Transverse colon (tissue), 4 donors: ENCODE measurements around the gene ACSS3. TPM values are rescaled to one million over a fixed set of nuclear protein-coding genes. Genes with fewer than 3 reads are reported as not detected.

Experiments
- DNase-seq: peaks from one replicate; pipeline ENCODE4 v3.0.0-alpha.2; 2019
- H3K27ac ChIP-seq, 4 donors: fragments of 200-600 bp; sonication (generic); 2 replicates each; pipeline ENCODE4 v1.5.1; 2016 to 2018; ENCODE audit warnings: inconsistent platforms in 4 of 4
- H3K27me3 ChIP-seq: fragments of 200-600 bp; sonication (generic); 2 replicates; pipeline ENCODE4 v1.5.1; 2017; ENCODE audit warnings: inconsistent platforms
- H3K36me3 ChIP-seq, 4 donors: fragments of 200-600 bp; sonication (generic); 2 replicates each; pipeline ENCODE4 v1.5.1; 2017 to 2019; ENCODE audit warnings: inconsistent platforms in 4 of 4
- H3K4me1 ChIP-seq, 4 donors: fragments of 200-600 bp; sonication (generic); 2 replicates each; pipeline ENCODE4 v1.5.1; 2017 to 2020; ENCODE audit warnings: inconsistent platforms in 4 of 4
- H3K4me3 ChIP-seq, 4 donors: fragments of 200-600 bp; sonication (generic); 1 replicate in 1 of 4; 2 replicates in 3 of 4; pipeline versions ENCODE4 v1.5.1 to v1.6.1; 2017 to 2019; ENCODE audit warnings: inconsistent platforms in 4 of 4
- H3K9me3 ChIP-seq, 2 donors: fragments of 200-600 bp; sonication (generic); 2 replicates each; pipeline ENCODE4 v1.5.1; 2017 to 2019; ENCODE audit warnings: inconsistent platforms in 2 of 2
- EP300 ChIP-seq: sonication (generic); formaldehyde crosslinking; IDR thresholded peaks from one replicate; pipeline ENCODE4 v1.6.1; 2017; ENCODE audit warnings: antibody characterized with exemption, low read depth
- POLR2A ChIP-seq: fragments of 450-650 bp; IDR thresholded peaks from one replicate; pipeline ENCODE4 v1.6.1; 2016; ENCODE audit warnings: antibody characterized with exemption, mild to moderate bottlenecking, moderate library complexity
- POLR2AphosphoS5 ChIP-seq, 3 donors: sonication (generic); formaldehyde crosslinking; IDR thresholded peaks; one replicate each; pipeline ENCODE4 v1.6.1; 2016; ENCODE audit warnings: antibody characterized with exemption in 3 of 3
- WGBS, 2 donors: methylation state at CpG; one replicate each; pipeline ENCODE4 v1.1.5; 2018; ENCODE audit warnings: low coverage in 1 of 2; 5-methylcytosine and 5-hydroxymethylcytosine counted together
- in situ Hi-C, 4 donors: fragments of 200-750 bp; cut with MboI; loops; one replicate each; pipeline versions ENCODE4 v1.15.0 to v1.15.1; 2017; ENCODE audit warnings: low sequenced_read_pairs in 3 of 4, low pct_ligation_motif_present in 1 of 4, low pct_unique_long_range_greater_than_20kb in 1 of 4
- intact Hi-C: fragments of 100-400 bp; cut with DNase I; formaldehyde crosslinking; loops from one replicate; pipeline ENCODE4 v1.15.1; 2023; ENCODE audit warnings: low total_unique reads
- total RNA-seq, 4 donors: library from RNA; depleted of rRNA; stranded (reverse); fragments of >200 nt; gene quantifications; one replicate each; pipeline ENCODE4 v1.1.0, GENCODE V29; 2016
- TF ChIP-seq, protein P1 (sequence below), 5 experiments: fragments of 200-600 bp in 3 of 5; fragments of 450-650 bp in 2 of 5; sonication (generic) in 3 of 5; IDR thresholded peaks; 1 replicate in 2 of 5; 2 replicates in 3 of 5; pipeline ENCODE4 v1.5.1; 2016 to 2017; ENCODE audit warnings: antibody characterized with exemption in 5 of 5, inconsistent platforms in 3 of 5, mild to moderate bottlenecking in 2 of 5, moderate library complexity in 1 of 5

ACSS3 gene
- total RNA-seq, 4 donors from 2014 or later, result 4.1 to 10.3 (median 8.0) TPM

DNA sequence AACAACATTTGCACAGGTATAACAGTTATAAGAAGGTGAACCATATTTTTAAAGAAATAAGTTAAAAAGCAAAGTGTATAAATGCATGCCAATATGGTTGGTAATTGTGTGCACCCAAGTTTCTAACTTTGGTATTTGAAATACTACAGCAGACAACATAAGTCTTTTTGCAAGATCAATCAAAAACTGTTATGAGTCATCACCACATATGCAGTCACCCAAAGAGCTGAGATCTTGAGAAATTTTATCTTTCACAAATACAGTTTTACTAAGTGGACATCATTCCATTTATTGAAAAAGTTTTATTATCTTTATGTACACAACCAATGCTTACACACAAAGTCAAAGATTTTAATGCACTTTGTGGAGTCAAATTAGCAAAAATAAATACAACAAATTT is 7.0 kb upstream of the ACSS3 start:
- H3K4me3 ChIP-seq, result no peak overlapping the region
- no peaks in the 10 kb centered on the region for H3K4me1 ChIP-seq
- no peaks in the 10 kb centered on the region for H3K9me3 ChIP-seq
- no peaks in the 10 kb centered on the region for H3K27me3 ChIP-seq
- intact Hi-C loops, result no loop called here
- DNase-seq, result no peak
- in situ Hi-C loops, result no loop called here
- no peak for TF ChIP-seq POLR2A
- TF ChIP-seq, protein P1, sequence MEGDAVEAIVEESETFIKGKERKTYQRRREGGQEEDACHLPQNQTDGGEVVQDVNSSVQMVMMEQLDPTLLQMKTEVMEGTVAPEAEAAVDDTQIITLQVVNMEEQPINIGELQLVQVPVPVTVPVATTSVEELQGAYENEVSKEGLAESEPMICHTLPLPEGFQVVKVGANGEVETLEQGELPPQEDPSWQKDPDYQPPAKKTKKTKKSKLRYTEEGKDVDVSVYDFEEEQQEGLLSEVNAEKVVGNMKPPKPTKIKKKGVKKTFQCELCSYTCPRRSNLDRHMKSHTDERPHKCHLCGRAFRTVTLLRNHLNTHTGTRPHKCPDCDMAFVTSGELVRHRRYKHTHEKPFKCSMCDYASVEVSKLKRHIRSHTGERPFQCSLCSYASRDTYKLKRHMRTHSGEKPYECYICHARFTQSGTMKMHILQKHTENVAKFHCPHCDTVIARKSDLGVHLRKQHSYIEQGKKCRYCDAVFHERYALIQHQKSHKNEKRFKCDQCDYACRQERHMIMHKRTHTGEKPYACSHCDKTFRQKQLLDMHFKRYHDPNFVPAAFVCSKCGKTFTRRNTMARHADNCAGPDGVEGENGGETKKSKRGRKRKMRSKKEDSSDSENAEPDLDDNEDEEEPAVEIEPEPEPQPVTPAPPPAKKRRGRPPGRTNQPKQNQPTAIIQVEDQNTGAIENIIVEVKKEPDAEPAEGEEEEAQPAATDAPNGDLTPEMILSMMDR (IDR thresholded peaks at IDR 0.05), result no peak
- TF ChIP-seq EP300, result no peak
- no peak for TF ChIP-seq POLR2AphosphoS5 (IDR thresholded peaks at IDR 0.05)
- no peaks in the 10 kb centered on the region for H3K36me3 ChIP-seq
- no peak overlapping the region for H3K27ac ChIP-seq

DNA sequence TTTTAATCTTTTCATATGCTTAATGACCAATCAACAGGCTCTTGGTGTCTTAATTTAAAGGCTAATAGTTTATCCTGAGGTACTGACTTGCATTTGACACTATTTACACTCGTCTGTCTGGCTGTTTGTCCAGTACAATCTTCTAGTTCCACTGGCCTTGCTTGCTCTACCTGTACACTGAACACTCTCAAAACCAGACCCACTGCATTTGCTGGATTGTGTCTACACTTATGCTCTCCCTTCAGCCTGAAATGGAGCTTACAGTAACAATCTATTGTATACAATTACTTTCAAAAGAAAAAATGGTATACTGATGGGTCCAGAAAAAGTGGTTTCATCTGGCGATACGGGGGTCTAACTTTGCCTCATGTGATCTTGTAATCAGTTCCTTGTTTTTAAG is 2.3 kb upstream of the ACSS3 start:
- Histone ChIP-seq H3K4me3 (no peak overlapping the region), H3K27me3 (peaks cover 24% of the 10 kb centered on the region), H3K9me3 (no peaks in the 10 kb centered on the region), H3K36me3 (no peaks in the 10 kb centered on the region), H3K27ac (no peak overlapping the region), H3K4me1 (peaks cover 0 to 8% (median under 1%) of the 10 kb centered on the region in 4 donors)
- in situ Hi-C loops (no loop called here), intact Hi-C loops (no loop called here)
- TF ChIP-seq, protein P1 (IDR thresholded peaks at IDR 0.05), result no peak
- TF ChIP-seq POLR2A, result no peak
- no peak for DNase-seq
- WGBS, 2 donors, result 55 to 73% methylated on average over 3 of the region's 3 CpGs

DNA sequence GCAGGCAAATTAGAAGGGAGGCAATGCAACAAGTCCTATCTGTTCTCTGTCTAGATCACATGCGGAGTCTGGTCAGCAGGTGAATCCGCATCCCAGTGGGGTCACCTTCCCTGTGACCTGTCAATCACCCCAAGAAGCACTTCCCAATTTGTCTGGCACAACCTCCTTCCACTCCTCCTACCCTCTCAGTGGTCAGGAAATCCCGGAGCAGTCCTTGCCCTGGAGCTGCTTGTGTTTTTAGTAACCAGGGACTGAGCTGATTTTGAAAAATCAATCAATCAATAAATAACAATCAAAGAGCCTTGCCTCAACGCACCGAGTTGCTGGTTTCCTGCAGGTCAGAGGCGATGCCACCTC is 572 bp upstream of the ACSS3 start:
- H3K27ac ChIP-seq, result peak overlapping the region; percentile 48 to 79 (median 72)
- no peaks in the 10 kb centered on the region for H3K9me3 ChIP-seq
- DNase-seq, result no peak
- 47 to 54% methylated on average over 2 to 6 of the region's 6 CpGs for WGBS, 2 donors
- intact Hi-C loops (no loop called here), in situ Hi-C loops (no loop called here)
- peaks cover 0 to 8% (median 3%) of the 10 kb centered on the region in 4 donors for H3K4me1 ChIP-seq
- no peaks in the 10 kb centered on the region for H3K36me3 ChIP-seq
- peak overlapping the region in 3 of 4 donors; percentile 35 to 57 (median 40) for H3K4me3 ChIP-seq
- TF ChIP-seq, protein P1 (IDR thresholded peaks at IDR 0.05), result no peak
- TF ChIP-seq POLR2AphosphoS5 (IDR thresholded peaks at IDR 0.05), result no peak
- TF ChIP-seq POLR2A, result no peak
- TF ChIP-seq EP300, result no peak
- peaks cover 24% of the 10 kb centered on the region for H3K27me3 ChIP-seq

DNA sequence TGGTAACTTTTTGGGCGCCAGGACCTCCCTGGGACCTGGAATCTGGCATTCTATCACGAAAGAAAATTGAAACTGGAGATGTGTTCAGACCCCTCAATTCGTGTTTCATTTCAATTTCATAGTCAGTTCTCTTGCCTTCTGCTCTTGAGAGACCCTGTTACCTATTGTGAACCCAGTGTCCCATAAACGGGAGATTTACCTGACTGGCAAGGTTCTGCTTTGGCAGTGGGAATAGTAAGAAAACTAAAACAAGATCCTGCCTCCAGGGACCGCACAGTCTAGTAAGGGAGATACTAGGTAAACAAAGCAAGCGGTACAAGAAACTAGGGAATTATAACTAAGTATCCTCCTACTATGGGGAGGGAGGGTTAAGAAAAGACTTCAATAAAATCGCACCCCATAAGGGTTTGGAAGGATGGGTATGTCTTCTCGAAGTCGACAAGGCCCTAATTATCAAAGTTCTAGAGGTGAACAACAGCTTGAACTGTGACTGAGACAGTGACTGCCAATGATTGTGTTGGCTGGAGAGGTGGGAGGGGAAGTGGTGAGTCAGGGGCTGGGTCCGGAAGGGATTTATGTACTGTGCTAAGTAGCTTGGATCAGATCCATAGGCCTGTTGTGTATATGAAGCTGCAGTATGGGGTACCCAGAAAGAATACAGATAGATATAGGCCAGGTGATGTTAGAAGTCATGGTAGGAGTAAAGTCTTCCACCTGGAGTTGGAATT is 754 bp downstream of the ACSS3 start:
- H3K9me3 ChIP-seq, result no peaks in the 10 kb centered on the region
- TF ChIP-seq EP300, result no peak
- 50 to 66% methylated on average over 7 to 10 of the region's 10 CpGs for WGBS, 2 donors
- peak overlapping the region in 3 of 4 donors; percentile 35 to 57 (median 40) for H3K4me3 ChIP-seq
- peaks cover 24% of the 10 kb centered on the region for H3K27me3 ChIP-seq
- intact Hi-C loops, result no loop called here
- in situ Hi-C loops, result no loop called here
- no peak for DNase-seq
- H3K36me3 ChIP-seq, result no peaks in the 10 kb centered on the region
- peak overlapping the region; percentile 48 to 79 (median 72) for H3K27ac ChIP-seq
- H3K4me1 ChIP-seq, result peaks cover 0 to 8% (median 3%) of the 10 kb centered on the region in 4 donors
